Right atrium auricular region (tissue), 2 donors: Measurements from ENCODE around the gene DIP2B. TPM values are rescaled to one million over a fixed set of nuclear protein-coding genes. Genes with fewer than 3 reads are reported as not detected.

ENCODE experiments used
- DNase-seq: peaks from one replicate; pipeline ENCODE4 v3.0.0-alpha.2; 2019; ENCODE audit warnings: low spot score
- H3K27ac ChIP-seq, 2 donors: fragments of 200-600 bp; sonication (generic); 1 replicate in 1 of 2; 2 replicates in 1 of 2; pipeline ENCODE4 v1.5.1; 2016 to 2019
- H3K27me3 ChIP-seq, 2 donors: fragments of 200-600 bp; sonication (generic); one replicate each; pipeline versions ENCODE4 v1.5.1 to v1.6.0; 2017 to 2019
- H3K36me3 ChIP-seq: fragments of 200-600 bp; sonication (generic); one replicate; pipeline ENCODE4 v1.5.1; 2016
- H3K4me1 ChIP-seq, 2 donors: fragments of 200-600 bp; sonication (generic); one replicate each; pipeline versions ENCODE4 v1.5.1 to v1.6.0; 2017 to 2019
- H3K4me3 ChIP-seq, 2 donors: fragments of 200-600 bp; sonication (generic); 1 replicate in 1 of 2; 2 replicates in 1 of 2; pipeline ENCODE4 v1.5.1; 2017 to 2019; ENCODE audit warnings: mild to moderate bottlenecking in 1 of 2, moderate library complexity in 1 of 2
- H3K9me3 ChIP-seq, 2 donors: fragments of 200-600 bp; sonication (generic); one replicate each; pipeline ENCODE4 v1.5.1; 2019
- CTCF ChIP-seq, 2 donors: fragments of 200-600 bp; sonication (generic); IDR thresholded peaks; one replicate each; pipeline ENCODE4 v1.5.1; 2019; ENCODE audit warnings: antibody characterized with exemption in 2 of 2
- total RNA-seq, 2 donors: library from RNA; depleted of rRNA; stranded (reverse); fragments of >200 nt; gene quantifications; one replicate each; pipeline ENCODE4 v1.1.0, GENCODE V29; 2016

Gene DIP2B
- total RNA-seq, 2 donors from 2014 or later, result 11.6 to 15.2 TPM

- no peaks in the 10 kb centered on the region for H3K9me3 ChIP-seq
- no peak overlapping the region for H3K27ac ChIP-seq
- H3K36me3 ChIP-seq, result no peaks in the 10 kb centered on the region
- DNase-seq, result no peak
- TF ChIP-seq CTCF (IDR thresholded peaks at IDR 0.05), result no peak
- no peaks in the 10 kb centered on the region for H3K4me1 ChIP-seq
- no peak overlapping the region for H3K4me3 ChIP-seq
- H3K27me3 ChIP-seq, result no peaks in the 10 kb centered on the region
Measured at GRCh38 chr12:50650285-50650684, 145.5 kb downstream of the DIP2B start.

- TF ChIP-seq CTCF (IDR thresholded peaks at IDR 0.05), result no peak
- H3K9me3 ChIP-seq, result no peaks in the 10 kb centered on the region
- H3K27me3 ChIP-seq, result no peaks in the 10 kb centered on the region
- H3K36me3 ChIP-seq, result peaks cover 3% of the 10 kb centered on the region
- no peaks in the 10 kb centered on the region for H3K4me1 ChIP-seq
- no peak for DNase-seq
- no peak overlapping the region for H3K4me3 ChIP-seq
- no peak overlapping the region for H3K27ac ChIP-seq
Measured at GRCh38 chr12:50655374-50655921, 150.7 kb downstream of the DIP2B start.

- TF ChIP-seq CTCF (IDR thresholded peaks at IDR 0.05), result no peak
- no peak for DNase-seq
- H3K27me3 ChIP-seq, result no peaks in the 10 kb centered on the region
- H3K9me3 ChIP-seq, result no peaks in the 10 kb centered on the region
- H3K27ac ChIP-seq, result no peak overlapping the region
- no peak overlapping the region for H3K4me3 ChIP-seq
- H3K4me1 ChIP-seq, result no peaks in the 10 kb centered on the region
- peaks cover 5% of the 10 kb centered on the region for H3K36me3 ChIP-seq
Measured at GRCh38 chr12:50659260-50659659, 154.5 kb downstream of the DIP2B start.

- DNase-seq, result no peak
- TF ChIP-seq CTCF (IDR thresholded peaks at IDR 0.05), result no peak
- Histone ChIP-seq H3K4me1 (no peaks in the 10 kb centered on the region), H3K36me3 (peaks cover 5% of the 10 kb centered on the region), H3K27ac (no peak overlapping the region), H3K9me3 (no peaks in the 10 kb centered on the region), H3K4me3 (no peak overlapping the region), H3K27me3 (no peaks in the 10 kb centered on the region)
Measured at GRCh38 chr12:50659690-50660424, 155.1 kb downstream of the DIP2B start.

GRCh38 chr12:50660425-50660822 lies 155.6 kb downstream of the DIP2B start:
- DNase-seq, result no peak
- Histone ChIP-seq H3K36me3 (peaks cover 5% of the 10 kb centered on the region), H3K4me1 (no peaks in the 10 kb centered on the region), H3K4me3 (no peak overlapping the region), H3K27ac (no peak overlapping the region), H3K9me3 (no peaks in the 10 kb centered on the region), H3K27me3 (no peaks in the 10 kb centered on the region)
- TF ChIP-seq CTCF (IDR thresholded peaks at IDR 0.05), result no peak
